ENCODE measurements around the gene NAIP.
"Not testable (repeated sequence)": the region's sequence is repeated elsewhere in the genome, so short reads cannot be mapped to it uniquely, and the experiment has no call there.

The NAIP gene, protein sequence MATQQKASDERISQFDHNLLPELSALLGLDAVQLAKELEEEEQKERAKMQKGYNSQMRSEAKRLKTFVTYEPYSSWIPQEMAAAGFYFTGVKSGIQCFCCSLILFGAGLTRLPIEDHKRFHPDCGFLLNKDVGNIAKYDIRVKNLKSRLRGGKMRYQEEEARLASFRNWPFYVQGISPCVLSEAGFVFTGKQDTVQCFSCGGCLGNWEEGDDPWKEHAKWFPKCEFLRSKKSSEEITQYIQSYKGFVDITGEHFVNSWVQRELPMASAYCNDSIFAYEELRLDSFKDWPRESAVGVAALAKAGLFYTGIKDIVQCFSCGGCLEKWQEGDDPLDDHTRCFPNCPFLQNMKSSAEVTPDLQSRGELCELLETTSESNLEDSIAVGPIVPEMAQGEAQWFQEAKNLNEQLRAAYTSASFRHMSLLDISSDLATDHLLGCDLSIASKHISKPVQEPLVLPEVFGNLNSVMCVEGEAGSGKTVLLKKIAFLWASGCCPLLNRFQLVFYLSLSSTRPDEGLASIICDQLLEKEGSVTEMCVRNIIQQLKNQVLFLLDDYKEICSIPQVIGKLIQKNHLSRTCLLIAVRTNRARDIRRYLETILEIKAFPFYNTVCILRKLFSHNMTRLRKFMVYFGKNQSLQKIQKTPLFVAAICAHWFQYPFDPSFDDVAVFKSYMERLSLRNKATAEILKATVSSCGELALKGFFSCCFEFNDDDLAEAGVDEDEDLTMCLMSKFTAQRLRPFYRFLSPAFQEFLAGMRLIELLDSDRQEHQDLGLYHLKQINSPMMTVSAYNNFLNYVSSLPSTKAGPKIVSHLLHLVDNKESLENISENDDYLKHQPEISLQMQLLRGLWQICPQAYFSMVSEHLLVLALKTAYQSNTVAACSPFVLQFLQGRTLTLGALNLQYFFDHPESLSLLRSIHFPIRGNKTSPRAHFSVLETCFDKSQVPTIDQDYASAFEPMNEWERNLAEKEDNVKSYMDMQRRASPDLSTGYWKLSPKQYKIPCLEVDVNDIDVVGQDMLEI (N-terminal part only)

DNA sequence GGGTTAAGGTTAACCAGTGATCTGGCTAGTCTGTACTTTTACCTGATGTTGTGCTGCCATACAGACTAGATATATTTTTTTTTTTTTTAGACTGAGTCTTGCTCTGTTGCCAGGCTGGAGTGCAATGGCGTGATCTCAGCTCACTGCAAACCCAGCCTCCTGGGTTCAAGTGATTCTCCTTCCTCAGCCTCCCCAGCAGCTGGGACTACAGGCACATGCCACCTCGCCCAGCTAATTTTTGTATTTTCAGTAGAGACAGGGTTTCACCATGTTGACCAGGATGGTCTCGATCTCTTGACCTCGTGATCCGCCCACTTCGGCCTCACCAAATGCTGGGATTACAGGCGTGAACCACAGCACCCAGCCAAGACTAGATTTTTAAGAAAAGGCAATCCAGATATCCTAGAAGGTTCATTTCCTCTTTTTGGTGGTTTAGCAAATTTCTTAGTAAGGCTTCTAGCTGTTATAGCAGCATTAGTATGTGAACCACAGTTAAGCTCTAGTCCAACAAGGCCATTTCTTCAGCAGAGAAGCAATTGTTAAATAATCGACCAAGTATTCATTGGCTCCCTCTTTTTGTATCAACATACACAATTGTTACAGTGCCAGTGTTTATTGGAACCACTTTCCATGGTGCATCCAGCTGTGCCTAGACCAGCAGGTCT, at the start of gene NAIP:
Gene NAIP (minus strand): TSS at position 51 of the 665 bp plus-strand sequence. CDS start 12,424 bp downstream, outside the sequence.
- DNase-seq = not testable (repeated sequence)

DNA sequence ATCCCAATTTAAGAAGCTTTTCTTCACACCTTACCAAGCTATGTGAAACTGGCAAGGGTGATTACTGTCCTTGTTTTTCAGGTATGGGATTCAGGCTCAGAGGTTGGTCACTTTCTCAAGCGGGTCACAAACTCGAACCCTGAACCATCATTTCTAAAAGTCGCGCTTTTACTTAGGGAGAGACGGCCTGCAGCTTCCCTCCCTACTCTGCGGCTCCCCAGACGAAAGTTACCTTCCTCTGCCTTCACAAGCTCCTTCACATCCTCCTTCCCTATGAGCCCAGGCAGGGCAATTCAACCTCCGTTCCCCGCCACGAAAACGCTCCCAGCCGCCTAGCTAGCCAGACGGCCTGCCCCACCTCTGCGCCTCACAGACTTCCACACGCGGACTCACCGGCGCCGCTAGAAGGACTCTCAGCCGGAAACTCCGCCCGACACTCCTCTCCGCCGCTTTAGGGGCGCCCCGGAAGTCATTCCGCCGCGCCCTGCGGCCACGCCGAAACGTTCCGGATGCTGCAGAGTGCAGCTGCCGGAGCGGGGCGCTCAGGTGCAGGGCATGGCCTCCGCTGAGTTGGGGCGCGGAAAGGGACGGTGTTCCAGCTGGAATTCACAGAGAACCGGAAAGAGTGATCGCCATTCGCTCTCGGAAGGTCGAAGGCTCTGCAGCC, 42.3 kb upstream of the NAIP start, which contains the start of gene GTF2H2:
Gene GTF2H2 (minus strand): TSS at position 415 of the 667 bp plus-strand sequence. CDS start 4,913 bp downstream, outside the sequence.
- not testable (repeated sequence) for DNase-seq

DNA sequence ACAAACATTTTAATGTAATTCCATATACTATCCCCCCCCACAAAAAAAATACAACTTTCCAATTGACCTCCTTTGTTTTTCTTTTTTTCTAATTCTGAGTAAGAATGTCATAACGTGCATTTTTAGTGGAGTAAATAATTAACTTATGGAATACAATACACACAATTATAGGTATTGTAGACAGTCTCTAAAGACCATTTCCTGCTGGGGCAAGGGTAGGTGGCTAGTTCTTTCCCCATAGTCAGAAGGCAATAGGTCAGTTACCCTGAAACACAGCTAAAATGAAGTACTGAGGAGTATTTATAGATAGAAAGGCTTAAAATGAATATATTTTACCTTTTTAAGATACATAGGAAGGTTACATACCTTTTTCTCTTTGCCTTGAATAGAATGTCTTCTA, 36.2 kb upstream of the NAIP start:
- not testable (repeated sequence) for DNase-seq

DNA sequence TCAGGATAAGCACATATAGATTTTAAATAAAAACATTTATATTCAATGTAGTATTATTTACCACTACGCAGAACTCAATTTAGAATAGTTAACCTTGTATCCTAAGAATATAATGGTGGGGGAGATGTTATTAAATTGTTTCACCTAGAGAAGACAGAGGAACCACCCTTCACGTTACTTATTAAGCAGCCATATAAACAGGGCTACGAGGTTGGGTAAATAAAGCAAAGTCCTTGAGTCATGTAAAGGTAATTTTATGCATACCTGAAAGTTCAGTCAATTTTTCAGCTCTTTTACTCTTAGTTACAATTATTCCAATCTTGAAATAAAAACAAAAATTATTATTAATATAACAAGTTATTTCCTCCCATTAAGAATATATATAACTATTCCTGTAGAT, 34.3 kb upstream of the NAIP start:
- DNase-seq = not testable (repeated sequence)

DNA sequence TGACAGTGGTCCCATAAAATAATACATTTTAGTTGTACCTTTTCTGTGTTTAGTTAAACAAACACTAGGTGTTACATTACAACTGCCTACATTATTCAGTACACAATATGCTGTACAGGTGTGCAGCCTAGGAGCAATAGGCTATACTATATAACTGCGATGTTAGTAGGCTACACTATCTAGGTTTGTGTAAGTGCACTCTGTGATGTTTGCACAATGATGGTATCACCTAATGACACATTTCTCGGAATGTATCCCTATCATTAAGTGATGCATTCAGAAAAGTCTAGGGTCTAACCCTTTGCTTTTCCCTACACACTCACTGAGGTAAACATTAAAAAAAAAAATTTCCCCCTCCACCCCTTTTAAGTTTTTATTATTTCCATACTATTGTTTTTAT, 19.7 kb upstream of the NAIP start:
- DNase-seq = not testable (repeated sequence)

DNA sequence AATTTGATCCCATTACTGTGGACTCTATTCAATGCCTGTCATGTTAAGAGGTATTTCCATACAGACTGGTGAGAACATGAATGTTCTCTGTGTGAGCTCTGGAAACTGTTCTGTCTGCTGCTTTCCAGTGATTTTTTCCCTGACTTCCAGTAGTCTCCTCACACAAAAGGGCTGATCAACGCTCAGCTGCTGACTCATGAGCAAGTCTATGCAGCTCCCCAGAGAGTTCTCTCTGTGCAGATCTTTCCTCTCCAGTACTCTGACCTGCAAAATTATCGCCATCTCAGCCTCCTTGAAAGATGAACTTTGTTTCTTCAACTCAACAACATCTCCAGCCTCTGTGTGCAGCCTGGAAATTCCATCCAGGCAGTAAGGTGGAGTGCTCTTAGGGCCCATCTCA, 19.0 kb upstream of the NAIP start:
- not testable (repeated sequence) for DNase-seq

DNA sequence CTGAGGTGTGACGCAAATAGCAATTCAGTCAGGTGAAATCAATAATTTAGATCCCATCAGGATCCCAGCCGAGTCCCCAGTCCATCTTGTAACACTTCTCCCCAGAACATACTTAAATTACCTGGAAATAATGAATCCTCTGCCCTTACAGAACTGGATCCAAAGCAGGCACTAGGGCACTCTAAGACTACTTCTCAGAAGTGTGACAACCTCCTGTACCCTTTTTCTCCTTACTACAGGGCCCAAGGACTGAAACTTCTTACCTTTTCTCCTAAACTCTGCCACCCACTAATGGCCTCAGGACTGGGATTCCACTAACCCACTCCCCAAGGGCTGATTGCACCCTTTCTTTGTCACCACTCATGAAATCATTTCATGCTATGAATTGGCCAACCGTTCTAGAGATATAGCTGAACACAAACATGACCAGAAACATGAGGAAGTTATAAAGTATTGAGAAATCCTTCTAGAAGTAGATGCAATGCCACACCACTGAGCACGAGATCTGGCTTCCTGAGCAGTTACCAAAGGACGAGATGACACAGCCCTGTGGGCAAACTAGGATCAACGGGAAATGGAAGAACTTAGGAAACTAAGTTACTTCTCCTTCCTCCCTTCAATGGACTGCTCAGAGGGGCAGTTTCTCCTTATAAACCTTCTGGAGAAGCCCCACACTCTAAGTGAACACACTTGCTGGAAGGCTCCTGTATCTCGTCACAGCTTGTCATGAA, 6.1 kb upstream of the NAIP start:
- not testable (repeated sequence) for DNase-seq

DNA sequence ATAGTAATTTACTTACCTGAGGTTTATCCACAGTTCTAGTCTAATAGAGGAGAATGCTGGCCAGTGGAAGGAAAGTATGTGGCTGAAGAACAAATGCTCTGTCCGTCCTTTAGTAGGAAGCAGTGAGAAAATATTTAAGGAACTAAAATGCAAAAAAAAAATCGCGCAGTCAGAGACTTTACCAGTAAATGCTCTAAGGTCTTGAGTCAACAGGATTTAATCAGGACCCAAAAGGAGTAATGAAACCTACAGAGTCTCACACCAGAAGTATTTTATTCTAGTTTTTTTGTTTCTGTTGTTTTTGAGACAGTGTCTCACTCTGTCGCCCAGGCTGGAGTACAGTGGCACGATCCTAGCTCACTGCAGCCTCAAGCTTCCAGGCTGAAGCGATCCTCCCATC, 4.5 kb downstream of the NAIP start:
- not testable (repeated sequence) for DNase-seq

DNA sequence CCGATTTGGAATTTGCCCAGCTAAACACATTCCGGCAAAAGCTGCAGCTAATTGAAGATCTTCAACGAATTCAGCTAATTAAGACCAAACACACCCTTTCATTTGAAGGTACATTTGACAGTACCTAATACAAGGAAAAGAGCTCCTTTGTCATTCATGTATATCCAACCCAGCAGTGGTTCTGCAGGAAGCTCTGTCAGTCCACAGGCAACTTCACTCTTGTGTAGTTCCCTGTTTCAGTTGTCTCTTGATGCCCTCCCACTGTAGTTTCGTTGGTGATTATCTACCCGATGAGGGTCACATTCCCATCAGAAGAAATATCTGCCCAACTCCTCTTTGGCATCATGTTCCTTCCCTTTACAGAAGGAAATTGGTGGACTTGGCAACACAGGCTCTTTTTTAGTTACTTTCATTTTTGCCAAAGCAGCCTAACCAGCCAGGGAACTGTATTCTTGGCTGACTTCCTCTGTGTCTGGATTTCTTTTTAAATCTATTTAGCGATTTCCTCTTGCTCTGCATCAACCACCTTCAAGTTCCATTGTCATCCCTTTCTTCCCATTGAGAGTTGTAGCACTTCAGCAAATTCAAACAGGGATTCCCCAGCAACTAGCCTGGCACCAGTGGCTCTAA, 6.6 kb downstream of the NAIP start:
- not testable (repeated sequence) for DNase-seq

DNA sequence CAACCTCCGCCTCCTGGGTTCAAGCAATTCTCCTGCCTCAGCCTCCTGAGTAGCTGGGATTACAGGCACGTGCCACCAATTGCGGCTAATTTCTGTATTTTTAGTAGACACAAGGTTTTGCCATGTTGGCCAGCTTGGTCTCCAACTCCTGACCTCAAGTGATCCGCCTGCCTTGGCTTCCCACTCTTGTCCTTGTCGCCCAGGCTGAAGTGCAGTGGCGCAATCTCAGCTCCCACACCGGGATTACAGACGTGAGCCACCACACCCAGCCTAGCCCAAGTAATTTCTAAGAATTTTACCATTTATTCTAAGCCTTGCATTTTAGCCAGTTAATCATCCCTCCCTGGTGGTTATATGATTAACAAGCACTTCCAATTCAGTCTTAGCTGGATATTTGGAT, 11.0 kb downstream of the NAIP start:
- no peak for DNase-seq

DNA sequence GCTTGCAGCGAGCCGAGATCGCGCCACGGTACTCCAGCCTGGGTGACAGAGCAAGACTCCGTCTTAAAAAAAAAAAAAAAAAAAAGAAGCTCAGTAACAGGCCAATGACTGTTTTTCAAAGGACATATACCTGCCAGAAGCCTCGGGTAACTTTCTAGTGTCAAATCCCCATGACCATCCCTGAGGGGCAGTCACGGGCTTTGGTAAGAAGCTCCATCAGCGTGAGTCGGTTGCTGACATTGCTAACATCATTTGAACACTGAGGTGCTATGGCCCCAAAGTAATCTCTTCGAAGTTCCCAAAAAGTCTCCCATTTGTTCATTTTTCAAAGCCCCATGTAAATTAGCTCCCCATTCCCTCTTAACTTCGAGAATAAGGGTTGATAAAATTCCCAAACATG, 11.6 kb downstream of the NAIP start:
- DNase-seq = no peak

DNA sequence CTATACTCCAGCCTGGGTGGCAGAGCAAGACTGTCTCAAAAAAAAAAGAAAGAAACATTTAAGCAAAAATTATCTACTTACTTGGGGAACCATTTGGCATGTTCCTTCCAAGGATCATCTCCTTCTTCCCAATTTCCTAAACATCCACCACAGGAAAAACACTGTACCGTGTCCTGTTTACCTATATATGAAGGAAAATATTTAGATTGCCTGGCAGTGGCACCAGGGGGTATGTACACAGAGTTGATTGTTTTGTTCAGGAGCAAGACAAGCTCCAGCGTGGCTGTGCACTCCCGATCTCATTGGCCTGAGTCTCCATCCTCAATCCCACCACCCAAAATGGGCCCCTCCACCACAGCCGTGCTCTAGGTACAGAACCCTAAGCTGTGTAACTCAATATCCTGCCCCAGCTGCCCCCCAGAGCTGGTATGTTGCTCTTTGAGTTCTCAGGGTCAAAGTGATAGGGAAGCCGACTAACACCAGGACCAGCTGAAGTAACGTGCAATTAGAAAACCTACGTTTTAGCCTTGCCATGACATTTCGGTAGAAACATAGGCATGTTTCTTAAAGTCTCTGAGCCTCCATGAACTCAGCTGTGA, 13.8 kb downstream of the NAIP start:
- DNase-seq = no peak

DNA sequence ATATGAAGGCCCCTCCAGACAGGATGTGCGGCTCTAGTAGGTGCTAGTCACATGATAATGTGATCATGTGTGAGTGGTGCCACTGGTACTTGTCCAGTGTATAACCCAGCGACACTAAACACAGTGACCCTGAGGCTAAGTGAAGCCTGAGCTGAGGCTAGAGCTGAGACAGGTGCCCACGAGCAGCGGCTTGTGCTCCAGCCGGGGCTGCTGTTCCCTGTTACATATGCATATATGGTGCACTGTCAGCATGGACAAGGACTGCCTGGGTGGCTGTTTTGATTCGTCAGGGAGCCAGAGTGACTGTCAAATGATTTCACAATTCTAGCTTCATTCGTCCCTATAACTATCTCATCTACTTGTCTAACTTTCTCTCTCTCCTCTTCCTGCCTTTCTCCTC, 18.2 kb downstream of the NAIP start:
- DNase-seq = not testable (repeated sequence)

DNA sequence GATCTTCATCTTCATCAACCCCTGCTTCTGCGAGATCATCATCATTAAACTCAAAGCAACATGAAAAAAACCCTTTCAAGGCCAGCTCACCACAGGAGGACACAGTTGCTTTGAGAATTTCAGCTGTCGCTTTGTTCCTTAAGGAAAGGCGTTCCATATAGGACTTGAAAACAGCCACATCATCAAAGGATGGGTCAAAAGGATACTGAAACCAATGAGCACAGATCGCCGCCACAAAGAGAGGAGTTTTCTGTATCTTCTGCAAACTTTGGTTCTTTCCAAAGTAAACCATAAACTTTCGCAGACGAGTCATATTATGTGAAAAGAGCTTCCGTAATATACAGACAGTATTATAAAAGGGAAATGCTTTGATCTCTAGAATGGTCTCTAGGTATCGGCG, 40.3 kb downstream of the NAIP start:
- DNase-seq = not testable (repeated sequence)

DNA sequence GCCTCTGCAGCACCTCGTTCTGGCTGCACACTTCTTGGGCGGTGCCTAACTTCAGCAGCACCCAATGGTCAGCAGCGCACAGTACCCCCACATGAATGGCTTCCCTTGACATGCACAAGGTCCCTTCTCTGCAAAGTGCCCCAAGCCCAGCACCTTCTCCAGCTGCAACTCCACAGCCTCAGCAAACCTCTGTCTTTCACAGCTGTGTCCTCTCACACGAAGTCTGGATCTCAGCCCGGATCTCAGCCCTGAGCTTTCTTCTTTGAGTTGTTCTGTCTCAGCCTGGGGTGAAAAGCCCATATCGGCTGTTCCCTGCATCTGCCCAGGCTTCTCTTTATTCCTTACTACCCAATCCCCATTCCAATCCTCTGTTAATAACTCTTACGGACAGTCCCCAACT, 57.9 kb downstream of the NAIP start:
- not testable (repeated sequence) for DNase-seq

DNA sequence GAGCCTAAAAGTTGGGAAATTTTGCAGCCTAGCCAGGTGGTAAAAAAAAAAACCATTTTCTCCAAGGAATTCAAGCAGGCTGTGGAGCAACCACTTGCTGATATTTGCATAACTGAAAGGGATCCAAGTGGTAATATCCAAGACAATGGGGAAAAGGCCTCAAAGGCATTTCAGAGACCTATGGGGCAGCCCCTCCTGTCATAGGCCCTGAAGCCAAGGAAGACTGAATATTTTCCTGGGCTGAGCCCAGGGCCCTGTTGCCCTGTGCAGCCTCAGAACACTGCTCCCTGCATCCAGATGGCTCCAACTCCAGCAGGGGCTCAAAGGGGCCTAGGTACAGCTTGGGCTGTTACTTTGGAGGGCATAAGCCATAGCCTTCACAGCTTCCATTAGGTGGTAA, 60.6 kb downstream of the NAIP start:
- not testable (repeated sequence) for DNase-seq

DNA sequence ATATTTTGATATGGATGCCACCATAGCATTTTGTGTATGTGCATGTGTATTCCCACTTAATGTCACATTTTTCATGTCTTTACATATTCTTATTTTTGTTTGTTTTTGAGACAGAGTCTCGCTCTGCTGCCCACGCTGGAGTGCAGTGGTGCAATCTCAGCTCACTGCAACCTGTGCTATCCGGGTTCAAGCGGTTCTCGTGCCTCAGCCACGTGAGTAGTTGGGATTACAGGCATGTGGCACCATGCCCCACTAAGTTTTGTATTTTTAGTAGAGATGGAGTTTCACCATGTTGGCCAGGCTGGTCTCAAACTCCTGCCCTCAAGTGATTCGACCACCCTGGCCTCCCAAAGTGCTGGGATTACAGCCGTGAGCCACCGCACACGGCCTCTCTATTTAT, 72.1 kb downstream of the NAIP start:
- DNase-seq = not testable (repeated sequence)

DNA sequence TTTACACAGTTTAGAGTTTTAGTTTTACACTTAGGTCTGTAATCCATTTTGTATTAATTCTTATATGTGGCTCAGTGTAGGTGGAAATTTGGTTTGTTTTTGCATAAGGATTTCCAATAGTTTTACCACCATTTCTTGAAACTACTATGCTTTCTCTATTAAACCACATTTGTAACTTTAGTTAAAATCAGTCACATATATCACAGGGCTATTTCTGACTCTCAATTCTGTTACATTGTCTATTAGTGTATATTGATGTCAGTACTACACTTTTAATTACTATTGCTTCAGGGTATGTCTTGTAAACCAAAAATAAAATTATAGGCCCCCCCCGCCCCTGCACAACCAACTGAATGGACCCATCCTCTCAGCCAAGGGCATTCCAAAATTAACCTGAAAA, 92.6 kb downstream of the NAIP start:
- not testable (repeated sequence) for DNase-seq

DNA sequence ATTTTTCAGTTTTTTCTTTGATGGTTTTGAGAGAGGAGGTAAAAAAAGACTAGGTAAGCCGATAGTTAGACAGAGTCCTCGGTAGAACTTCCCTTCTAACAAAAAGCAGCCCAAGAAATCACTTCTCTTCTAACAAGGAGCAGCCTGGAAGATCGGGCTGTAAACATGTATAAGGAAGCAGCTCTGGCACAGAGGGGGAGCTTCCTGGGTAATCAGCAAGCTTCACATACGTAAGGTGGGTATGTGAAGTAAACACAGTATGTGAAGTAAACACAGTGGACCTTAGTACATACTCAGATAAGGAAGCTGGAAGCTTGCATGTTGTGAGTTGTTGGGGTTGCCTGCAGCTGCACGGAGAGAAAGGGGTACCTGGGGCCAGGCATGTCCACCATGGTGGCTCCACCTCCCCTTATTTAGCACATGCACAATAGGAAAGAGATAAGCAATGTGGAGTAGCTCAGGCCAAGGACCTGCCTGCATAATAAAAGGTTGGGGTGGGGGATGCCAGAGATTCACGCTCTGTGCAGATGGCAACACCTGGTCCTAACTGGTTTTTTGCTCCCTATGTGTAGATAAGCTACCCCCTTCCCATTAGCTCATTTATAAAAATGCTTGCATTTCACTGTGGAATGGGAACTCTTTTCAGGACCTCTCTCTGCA, 93.3 kb downstream of the NAIP start:
- DNase-seq = not testable (repeated sequence)

DNA sequence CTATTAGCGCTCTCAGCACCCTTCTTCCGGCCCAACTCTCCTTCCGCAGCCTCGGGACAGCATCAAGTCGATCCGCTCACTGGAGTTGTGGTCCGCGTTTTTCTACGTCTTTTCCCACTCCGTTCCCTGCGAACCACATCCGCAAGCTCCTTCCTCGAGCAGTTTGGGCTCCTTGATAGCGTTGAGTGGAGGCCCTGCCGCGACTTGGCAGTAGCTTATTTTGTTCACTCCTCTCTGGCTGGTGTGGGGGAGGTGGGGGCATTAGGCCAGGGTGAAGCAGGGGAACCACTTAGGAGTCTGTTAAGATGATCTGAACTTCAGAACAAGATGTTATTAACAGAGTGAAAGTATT, 100.0 kb downstream of the NAIP start:
- DNase-seq = not testable (repeated sequence)

All from right forelimb (tissue), 1 donor.